HEK293 (cell line): Measurements from ENCODE around the gene PMEL.
"Not testable (repeated sequence)": the region's sequence is repeated elsewhere in the genome, so short reads cannot be mapped to it uniquely, and the experiment has no call there.

ENCODE experiments used
- ZBTB1 ChIP-seq: fragments of 450-650 bp; formaldehyde crosslinking; IDR thresholded peaks from 2 replicates; pipeline ENCODE4 v1.5.1; 2016; ENCODE audit warnings: missing biosample characterization, missing genetic modification characterization
- ZNF768 ChIP-seq: fragments of 450-650 bp; formaldehyde crosslinking; IDR thresholded peaks from 2 replicates; pipeline ENCODE4 v1.5.1; 2018; ENCODE audit warnings: missing biosample characterization, mild to moderate bottlenecking, missing genetic modification characterization
- ZNF843 ChIP-seq: fragments of 450-650 bp; formaldehyde crosslinking; IDR thresholded peaks from 2 replicates; pipeline ENCODE4 v1.5.1; 2016; ENCODE audit warnings: missing biosample characterization, missing genetic modification characterization
- TF ChIP-seq, protein P1 (sequence below): fragments of 450-650 bp; formaldehyde crosslinking; IDR thresholded peaks from 2 replicates; pipeline ENCODE4 v1.5.1; 2016; ENCODE audit warnings: missing biosample characterization, missing genetic modification characterization
- TF ChIP-seq, protein P2 (sequence below): fragments of 450-650 bp; IDR thresholded peaks from 2 replicates; pipeline ENCODE4 v1.5.1; 2018; ENCODE audit warnings: missing biosample characterization, missing genetic modification characterization
- TF ChIP-seq, protein P3 (sequence below): fragments of 450-650 bp; formaldehyde crosslinking; IDR thresholded peaks from 2 replicates; pipeline ENCODE4 v1.5.1; 2016; ENCODE audit warnings: missing biosample characterization, missing genetic modification characterization
- TF ChIP-seq, protein P4 (sequence below): sonication (generic); formaldehyde crosslinking; IDR thresholded peaks from 2 replicates; pipeline ENCODE4 v1.8.1; 2022; ENCODE audit warnings: mild to moderate bottlenecking, moderate library complexity, missing genetic modification reagents

DNA sequence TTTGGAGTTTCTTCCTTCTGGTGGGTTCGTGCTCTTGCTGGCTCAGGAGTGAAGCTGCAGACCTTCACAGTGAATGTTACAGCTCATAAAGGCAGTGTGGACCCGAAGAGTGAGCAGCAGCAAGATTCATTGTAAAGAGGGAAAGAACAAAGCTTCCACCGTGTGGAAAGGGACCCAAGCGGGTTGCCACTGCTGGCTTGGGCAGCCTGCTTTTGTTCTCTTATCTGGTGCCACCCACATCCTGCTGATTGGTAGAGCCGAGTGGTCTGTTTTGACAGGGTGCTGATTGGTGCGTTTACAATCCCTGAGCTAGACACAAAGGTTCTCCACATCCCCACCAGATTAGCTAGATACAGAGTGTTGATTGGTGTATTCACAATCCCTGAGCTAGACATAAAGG lies 33.7 kb upstream of the PMEL start:
- TF ChIP-seq, protein P1, sequence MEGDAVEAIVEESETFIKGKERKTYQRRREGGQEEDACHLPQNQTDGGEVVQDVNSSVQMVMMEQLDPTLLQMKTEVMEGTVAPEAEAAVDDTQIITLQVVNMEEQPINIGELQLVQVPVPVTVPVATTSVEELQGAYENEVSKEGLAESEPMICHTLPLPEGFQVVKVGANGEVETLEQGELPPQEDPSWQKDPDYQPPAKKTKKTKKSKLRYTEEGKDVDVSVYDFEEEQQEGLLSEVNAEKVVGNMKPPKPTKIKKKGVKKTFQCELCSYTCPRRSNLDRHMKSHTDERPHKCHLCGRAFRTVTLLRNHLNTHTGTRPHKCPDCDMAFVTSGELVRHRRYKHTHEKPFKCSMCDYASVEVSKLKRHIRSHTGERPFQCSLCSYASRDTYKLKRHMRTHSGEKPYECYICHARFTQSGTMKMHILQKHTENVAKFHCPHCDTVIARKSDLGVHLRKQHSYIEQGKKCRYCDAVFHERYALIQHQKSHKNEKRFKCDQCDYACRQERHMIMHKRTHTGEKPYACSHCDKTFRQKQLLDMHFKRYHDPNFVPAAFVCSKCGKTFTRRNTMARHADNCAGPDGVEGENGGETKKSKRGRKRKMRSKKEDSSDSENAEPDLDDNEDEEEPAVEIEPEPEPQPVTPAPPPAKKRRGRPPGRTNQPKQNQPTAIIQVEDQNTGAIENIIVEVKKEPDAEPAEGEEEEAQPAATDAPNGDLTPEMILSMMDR, result not testable (repeated sequence)
- TF ChIP-seq ZNF843 (tag by site-specific recombination); ZNF768 (tag by site-specific recombination); ZBTB1: not testable (repeated sequence)
- TF ChIP-seq, protein P2, sequence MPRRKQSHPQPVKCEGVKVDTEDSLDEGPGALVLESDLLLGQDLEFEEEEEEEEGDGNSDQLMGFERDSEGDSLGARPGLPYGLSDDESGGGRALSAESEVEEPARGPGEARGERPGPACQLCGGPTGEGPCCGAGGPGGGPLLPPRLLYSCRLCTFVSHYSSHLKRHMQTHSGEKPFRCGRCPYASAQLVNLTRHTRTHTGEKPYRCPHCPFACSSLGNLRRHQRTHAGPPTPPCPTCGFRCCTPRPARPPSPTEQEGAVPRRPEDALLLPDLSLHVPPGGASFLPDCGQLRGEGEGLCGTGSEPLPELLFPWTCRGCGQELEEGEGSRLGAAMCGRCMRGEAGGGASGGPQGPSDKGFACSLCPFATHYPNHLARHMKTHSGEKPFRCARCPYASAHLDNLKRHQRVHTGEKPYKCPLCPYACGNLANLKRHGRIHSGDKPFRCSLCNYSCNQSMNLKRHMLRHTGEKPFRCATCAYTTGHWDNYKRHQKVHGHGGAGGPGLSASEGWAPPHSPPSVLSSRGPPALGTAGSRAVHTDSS (tag by site-specific recombination), result not testable (repeated sequence)
- TF ChIP-seq, protein P3, sequence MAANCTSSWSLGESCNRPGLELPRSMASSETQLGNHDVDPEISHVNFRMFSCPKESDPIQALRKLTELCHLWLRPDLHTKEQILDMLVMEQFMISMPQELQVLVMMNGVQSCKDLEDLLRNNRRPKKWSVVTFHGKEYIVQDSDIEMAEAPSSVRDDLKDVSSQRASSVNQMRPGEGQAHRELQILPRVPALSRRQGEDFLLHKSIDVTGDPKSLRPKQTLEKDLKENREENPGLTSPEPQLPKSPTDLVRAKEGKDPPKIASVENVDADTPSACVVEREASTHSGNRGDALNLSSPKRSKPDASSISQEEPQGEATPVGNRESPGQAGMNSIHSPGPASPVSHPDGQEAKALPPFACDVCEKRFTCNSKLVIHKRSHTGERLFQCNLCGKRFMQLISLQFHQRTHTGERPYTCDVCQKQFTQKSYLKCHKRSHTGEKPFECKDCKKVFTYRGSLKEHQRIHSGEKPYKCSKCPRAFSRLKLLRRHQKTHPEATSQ (tag by site-specific recombination), result not testable (repeated sequence)
- TF ChIP-seq, protein P4, sequence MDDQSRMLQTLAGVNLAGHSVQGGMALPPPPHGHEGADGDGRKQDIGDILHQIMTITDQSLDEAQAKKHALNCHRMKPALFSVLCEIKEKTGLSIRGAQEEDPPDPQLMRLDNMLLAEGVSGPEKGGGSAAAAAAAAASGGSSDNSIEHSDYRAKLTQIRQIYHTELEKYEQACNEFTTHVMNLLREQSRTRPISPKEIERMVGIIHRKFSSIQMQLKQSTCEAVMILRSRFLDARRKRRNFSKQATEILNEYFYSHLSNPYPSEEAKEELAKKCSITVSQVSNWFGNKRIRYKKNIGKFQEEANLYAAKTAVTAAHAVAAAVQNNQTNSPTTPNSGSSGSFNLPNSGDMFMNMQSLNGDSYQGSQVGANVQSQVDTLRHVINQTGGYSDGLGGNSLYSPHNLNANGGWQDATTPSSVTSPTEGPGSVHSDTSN (CRISPR knock-in tag), result not testable (repeated sequence)
